ENCODE measurements around the gene CBR1.

CBR1 gene
- long read RNA-seq, donor 1, transcript CBR1-201 (3 exons, 1,293 nt), result major isoform, 88 of 104 reads
- long read RNA-seq, donor 1, partial matches to known transcripts, result 16 of 104 reads
- long read RNA-seq, donor 1, other reads (novel, unspliced or antisense), result 0 of 104 reads
- long read RNA-seq, donor 2, transcript CBR1-201 (3 exons, 1,293 nt), result major isoform, 53 of 65 reads
- long read RNA-seq, donor 2, partial matches to known transcripts, result 11 of 65 reads
- long read RNA-seq, donor 2, other reads (novel, unspliced or antisense), result 0 of 65 reads
- long read RNA-seq, donor 3, transcript CBR1-201 (3 exons, 1,293 nt), result major isoform, 27 of 39 reads
- long read RNA-seq, donor 3, partial matches to known transcripts, result 12 of 39 reads
- long read RNA-seq, donor 3, other reads (novel, unspliced or antisense), result 0 of 39 reads
- long read RNA-seq, donor 4, transcript CBR1-201 (3 exons, 1,293 nt), result major isoform, 44 of 57 reads
- long read RNA-seq, donor 4, partial matches to known transcripts, result 12 of 57 reads
- long read RNA-seq, donor 4, other reads (novel, unspliced or antisense), result 0 of 57 reads
- long read RNA-seq, donor 5, transcript CBR1-201 (3 exons, 1,293 nt), result major isoform, 55 of 55 reads
- long read RNA-seq, donor 5, partial matches to known transcripts, result 0 of 55 reads
- long read RNA-seq, donor 5, other reads (novel, unspliced or antisense), result 0 of 55 reads
- long read RNA-seq, donor 6, transcript CBR1-201 (3 exons, 1,293 nt), result major isoform, 57 of 111 reads
- long read RNA-seq, donor 6, transcript CBR1-203 (2 exons, 1,024 nt), result minor isoform, 6 of 111 reads
- long read RNA-seq, donor 6, partial matches to known transcripts, result 48 of 111 reads
- long read RNA-seq, donor 6, other reads (novel, unspliced or antisense), result 0 of 111 reads
- long read RNA-seq, donor 7, transcript CBR1-201 (3 exons, 1,293 nt), result major isoform, 70 of 102 reads
- long read RNA-seq, donor 7, partial matches to known transcripts, result 28 of 102 reads
- long read RNA-seq, donor 7, other reads (novel, unspliced or antisense), result 0 of 102 reads
- long read RNA-seq, donor 8, transcript CBR1-201 (3 exons, 1,293 nt), result major isoform, 47 of 56 reads
- long read RNA-seq, donor 8, partial matches to known transcripts, result 9 of 56 reads
- long read RNA-seq, donor 8, other reads (novel, unspliced or antisense), result 0 of 56 reads

DNA sequence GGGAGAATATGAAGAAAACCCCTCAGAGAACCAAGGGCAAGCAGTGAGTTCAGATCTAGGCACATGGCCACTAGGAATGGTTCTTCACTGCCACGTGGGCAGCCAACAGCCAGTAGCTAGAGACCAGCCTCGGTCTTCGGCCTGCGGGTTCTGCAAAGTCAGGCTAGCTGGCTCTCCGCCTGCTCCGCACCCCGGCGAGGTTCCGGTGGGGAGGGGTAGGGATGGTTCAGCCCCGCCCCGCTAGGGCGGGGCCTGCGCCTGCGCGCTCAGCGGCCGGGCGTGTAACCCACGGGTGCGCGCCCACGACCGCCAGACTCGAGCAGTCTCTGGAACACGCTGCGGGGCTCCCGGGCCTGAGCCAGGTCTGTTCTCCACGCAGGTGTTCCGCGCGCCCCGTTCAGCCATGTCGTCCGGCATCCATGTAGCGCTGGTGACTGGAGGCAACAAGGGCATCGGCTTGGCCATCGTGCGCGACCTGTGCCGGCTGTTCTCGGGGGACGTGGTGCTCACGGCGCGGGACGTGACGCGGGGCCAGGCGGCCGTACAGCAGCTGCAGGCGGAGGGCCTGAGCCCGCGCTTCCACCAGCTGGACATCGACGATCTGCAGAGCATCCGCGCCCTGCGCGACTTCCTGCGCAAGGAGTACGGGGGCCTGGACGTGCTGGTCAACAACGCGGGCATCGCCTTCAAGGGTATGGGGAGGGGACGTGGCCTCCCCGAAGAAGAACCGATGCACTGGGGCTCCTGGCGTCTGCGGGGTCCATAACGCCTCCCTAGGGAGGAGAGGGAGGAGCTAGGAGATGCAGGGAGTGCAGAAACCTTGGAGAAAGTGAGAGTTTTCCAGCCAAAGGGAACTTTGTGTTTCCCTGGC lies at the start of gene CBR1:
Gene CBR1, plus strand, starts transcription at position 312 of the 871 bp plus-strand sequence. Its CDS starts 92 bp downstream, at position 404.
- DNase-seq, result peak; percentile 87

DNA sequence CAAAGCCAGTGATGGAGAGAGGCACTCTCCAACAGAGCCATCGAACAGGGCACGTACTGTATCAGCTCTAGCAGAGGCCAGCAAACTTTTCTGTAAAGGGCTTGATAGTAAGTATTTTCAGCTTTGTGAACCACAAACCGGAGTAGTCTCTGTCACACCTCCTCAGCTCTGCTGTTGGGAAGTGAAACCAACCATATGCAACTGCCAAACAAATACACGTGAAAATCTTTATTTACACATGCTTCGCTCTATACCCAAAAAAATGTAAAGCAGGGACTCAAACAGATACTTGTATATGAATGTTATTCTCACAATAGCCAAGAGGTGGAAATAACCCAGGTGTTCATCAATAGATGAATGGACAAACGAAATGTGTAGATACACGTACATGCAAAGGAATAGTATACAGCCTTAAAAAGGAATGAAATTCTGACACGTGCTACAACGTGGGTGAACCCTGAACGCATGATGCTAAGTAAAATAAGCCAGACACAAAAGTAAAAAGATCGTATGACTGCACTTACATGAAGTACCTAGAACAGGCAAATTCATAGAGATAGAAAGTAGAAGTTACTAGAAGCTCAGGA lies 48.5 kb upstream of the CBR1 start:
- no peak for DNase-seq

DNA sequence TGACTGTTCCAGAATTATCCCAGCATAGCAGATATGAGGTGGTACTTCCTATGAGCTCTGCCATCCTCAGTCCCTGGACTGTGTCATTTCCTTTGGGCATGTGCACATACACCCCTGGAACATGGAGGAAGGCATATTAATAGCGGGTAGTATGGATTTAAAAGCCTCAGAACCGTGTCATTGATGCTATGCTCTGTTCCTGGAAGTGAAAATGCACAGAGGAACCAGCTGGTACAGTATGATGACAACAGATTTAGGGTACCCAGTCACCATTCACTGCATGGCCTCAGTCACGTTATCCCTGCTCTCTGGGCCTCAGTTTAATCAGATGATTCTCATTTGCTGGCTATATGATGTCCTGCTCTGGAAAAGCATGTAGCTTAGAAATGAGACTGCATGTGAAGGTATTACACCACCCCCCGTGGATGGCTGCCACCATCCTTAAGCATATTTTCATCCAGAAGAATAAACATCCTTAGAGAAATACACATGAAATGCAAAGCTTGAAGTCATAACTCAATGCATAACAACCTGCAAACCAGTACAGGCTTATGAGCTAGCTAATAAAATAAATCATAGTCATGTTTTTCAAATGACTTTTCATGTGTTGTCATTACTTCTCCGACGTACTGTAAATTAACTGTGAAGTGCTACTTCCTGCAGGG lies 47.3 kb upstream of the CBR1 start:
- no peak for DNase-seq

DNA sequence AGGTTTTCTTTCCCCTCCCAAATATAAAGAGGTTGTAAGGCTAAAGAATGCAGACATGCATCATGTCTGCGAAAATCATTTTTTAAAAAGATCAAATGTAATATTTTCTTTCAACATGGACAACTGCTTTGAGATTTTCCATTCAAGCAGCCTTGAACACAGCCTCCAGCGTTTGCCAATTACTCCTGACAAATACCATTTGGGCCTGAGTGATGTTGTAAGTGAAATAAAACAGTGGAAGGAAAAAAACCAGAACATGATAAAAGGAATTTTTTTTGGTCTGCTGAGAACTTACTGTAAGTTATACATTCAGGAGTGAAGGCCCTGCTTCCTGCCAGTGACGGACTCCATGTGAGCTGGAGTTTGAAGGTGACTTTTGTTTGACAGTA lies 46.7 kb upstream of the CBR1 start:
- DNase-seq, result peak; percentile 15

DNA sequence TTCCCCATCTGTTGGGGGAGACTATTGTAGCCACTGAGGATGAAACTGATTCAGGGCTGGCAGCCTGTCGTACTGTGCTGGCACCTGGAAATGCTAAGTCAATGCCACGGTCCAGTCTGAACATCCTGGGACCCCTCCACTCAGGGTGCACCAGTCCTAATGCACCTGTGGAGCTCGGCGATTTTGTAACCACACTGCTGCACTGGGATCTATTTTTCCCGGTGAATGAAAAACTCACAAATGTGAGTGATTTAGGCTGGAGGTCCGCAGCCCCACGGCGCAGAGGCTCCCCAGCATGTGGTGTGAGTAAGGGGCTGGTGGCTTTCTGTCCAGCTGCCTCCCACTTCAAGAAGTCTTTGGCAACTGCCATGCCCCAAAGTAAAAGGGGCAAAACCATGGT lies 45.0 kb upstream of the CBR1 start:
- DNase-seq, result no peak

DNA sequence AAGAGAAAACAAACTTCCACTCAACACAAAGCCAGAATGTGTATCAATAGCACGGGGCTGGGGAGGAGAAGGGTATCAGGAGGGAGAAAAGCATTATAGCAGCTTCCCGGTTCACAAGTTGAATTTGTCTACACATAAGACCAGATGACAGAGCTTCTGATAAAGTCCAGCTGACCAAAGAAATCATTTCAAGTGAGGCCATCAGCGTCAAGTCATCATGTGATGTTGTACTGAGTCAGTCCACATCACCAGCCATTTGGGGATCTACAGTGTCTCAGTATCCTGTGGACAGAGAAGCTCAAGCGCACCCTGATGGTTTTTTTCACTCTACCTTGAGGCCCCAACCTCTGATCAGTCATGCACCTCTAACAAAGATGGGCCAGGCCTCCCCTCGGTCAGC lies 42.5 kb upstream of the CBR1 start:
- DNase-seq, result no peak

DNA sequence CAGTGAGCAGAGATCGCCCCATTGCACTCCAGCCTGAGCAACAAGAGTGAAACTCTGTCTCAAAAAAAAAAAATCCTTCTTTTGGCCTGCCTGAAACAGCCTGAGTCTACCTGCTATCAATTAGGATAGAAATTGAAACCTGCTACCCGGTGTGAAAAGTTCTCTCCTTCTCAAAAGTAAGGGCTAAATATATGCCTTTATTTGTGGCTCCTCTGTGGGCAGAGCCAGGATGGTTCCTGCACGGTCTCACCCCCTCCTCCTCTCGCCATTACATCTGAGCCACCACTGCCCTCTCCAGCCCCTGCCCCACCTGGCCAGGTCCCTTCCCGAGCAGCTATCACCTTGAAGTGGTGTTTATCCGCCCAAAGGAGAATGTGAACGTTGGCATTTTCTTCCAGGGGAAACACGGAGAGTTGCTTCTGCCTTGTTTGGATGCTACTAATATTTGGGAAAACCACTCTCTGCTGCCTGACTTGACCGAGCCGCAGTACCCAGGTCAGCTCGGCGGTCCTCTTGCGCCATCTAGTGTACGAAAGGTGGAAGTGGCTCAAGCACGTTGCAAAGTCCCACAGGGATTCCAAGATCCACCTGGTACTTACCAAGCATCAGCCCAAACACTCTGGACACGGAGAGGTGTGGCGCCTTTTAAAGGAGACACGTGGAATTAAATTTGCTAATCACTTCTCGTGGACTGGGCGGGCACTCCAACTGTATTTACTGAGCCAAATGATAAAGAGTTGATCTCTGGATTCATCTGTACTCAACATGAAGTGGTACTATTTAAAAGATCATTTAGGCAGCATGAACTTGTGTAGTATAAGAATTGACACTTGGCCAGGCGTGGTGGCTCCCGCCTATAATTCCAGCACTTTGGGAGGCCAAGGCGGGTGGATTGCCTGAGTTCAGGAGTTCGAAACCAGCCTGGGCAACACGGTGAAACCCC lies 41.4 kb upstream of the CBR1 start:
- DNase-seq, result peak; percentile 63

DNA sequence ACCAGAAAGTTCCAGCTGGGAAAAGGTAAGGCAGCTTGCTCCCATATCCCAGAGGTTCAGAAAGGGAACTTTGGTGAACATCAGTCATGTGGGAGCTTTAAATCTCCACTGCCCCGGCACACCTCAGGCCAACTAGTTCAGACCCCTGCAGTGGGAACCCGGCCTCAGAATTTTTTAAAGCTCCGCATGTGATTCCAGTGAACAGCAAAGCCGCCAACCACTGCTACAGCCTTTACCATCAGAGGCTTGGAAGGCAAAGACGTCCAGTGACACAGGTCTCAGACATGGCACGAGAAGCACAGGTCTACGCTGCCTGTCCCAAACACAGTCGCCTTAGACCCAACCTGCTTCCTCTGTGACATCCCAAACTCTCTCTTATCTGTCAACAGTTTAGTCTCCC lies 40.5 kb upstream of the CBR1 start:
- DNase-seq, result no peak

DNA sequence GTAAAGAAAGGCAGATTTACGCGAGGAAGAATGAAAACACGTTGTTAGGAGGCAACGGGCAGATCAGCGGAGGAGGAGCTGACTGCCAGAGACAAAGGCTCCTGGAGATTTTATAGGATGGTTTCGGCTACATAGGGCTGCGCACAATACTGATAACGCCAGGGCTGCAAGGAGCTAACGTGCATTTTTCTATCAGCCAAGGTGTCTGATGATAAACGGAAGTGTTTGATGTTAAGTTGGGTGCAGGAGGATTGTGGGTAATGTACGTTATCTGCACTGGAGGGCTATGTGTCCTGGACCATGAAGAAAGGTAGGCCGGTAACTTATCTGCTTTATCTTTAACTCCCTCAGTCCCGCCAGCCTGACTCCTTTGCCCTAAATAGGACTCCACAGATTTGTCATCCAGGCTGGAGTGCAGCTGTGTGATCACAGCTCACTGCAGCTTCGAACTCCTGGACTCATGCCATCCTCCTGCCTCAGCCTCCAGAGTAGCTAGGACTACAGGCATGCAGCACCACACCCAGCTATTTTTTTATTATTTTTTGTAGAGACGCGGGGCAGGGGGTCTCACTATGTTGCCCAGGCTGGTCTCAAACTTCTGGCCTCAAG lies 39.1 kb upstream of the CBR1 start:
- no peak for DNase-seq

DNA sequence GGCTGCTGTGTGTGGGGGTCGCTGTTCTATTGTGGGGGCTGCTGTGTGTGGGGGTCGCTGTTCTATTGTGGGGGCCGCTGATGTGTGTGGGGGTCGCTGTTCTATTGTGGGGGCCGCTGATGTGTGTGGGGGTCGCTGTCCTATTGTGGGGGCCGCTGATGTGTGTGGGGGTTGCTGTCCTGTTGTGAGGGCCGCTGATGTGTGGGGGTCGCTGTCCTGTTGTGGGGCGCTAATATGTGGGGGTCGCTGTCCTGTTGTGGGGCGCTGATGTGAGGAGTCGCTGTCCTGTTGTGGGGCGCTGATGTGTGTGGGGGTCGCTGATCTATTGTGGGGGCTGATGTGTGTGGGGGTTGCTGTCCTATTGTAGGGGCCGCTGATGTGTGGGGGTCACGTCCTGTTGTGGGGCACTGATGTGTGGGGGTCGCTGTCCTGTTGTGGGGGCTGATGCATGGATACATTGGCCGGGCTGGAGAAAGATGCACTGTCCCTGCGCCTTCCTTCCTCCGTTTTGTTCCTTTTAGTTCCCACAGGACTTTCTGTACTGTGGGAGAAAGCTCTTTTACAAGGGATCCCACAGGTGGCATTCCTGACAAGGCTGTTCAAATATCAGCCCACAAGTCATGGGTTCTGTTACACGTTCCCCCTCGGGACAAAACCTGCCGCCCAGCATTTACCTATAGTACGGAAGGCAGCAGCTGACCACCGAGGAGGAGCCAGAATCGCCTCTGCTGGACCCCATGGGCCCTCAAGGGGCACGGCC lies 37.0 kb upstream of the CBR1 start:
- DNase-seq, result no peak

DNA sequence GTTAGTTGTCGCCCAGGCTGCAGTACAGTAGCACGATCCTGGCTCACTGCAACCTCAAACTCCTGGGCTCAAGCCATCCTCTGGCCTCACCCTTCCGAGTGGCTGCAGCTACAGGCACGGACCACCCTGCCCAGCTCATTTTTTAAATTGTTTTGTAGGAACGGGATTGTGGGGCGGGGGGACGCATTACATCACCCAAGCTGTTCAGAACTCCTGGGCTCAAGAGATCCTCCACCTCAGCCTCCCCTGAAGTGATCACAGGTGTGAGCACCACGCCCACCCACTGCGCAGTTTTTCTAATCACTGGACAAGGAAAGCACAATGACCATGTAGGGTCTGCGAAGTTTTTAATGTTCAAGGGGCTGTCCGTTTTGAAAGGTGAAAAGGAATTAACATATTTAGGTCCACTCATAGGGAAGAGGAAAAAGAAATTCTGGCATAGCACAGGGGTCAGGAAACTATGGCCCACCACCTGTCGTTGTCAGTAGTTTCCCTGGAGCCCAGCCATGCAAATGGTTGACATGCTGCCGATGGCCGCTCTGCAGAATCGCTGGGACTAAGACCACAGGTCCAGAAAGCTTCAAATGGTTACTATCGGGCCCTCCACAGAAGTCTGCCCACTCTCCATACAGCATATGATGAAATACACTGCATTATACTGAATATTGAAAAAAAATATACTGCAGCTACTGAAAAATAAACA lies 35.5 kb upstream of the CBR1 start:
- DNase-seq, result no peak

DNA sequence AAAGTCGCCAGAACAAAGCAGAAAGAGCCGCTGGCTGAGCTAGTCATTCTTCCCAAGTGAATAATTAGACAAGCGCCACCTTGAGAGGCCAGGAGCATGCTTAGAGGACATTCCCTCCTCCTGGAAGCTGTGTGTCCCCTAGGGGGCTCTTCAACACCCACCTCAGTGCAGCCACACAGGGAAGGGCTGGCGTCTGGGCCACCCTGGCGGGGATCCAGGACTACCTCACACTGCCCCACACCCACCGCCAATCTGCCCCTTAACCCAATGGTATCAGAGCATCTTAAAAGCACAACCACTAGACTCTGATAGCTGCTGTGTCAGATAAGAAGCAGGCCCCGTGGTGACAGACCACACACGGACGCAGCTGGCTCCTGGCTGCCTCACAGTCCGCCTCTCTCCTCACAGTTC lies 34.4 kb upstream of the CBR1 start:
- DNase-seq, result no peak

DNA sequence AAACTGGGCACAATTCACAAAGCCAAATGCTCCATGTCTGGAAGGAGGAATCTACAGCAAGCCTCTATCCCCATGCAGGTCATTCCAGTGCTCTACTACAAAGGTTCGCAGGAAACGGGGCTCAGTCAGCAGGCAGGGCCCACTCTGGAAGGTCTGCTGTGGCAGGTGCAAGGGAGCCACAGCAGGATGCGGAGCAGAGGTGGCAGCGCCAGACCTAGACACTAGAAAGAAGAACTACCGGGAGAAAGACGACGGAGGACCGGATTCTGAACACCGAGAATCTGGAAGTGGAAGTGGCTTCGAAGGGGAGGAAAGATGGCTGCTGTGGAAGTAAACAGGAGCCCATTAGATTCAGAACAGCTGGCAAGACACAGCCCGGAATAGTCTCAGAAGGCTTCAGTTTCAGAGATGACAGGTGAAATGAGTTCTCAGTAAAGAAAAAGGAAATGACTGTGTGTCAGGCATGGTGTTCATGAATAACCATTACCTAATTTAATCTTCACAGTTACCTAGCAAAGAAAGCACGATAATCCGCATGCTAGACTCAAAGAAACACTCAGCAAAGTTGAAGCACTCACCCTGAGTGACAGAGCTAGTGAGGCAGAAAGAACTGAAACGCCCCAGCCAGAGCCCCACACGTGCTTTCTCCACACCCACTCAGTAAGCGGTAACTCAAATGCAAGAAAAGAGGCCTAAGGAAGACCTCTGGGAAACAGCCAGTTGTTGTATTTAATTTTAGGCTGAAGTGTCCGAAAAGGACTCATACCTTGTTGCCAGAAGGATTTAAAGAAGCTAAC lies 30.9 kb upstream of the CBR1 start:
- DNase-seq, result no peak

DNA sequence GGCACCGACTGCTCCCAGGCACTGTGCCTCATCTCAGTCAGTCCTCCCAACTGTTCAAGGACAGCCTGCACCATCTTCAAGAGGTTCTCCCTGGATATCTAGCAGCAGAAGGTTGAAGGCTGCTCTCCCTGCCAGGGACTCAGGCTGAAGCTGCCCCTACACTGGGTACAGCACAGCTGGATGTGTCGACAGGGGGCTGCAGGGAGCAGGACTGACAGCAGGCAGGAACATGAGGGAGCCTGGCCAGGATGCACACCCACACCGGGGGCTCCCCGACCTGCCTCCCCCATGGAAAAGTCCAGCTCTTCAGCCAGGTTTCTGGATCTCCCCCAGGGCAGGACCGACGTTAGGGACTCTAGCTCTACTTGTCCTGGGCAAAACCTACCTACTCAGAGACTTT lies 30.0 kb upstream of the CBR1 start:
- DNase-seq, result no peak

DNA sequence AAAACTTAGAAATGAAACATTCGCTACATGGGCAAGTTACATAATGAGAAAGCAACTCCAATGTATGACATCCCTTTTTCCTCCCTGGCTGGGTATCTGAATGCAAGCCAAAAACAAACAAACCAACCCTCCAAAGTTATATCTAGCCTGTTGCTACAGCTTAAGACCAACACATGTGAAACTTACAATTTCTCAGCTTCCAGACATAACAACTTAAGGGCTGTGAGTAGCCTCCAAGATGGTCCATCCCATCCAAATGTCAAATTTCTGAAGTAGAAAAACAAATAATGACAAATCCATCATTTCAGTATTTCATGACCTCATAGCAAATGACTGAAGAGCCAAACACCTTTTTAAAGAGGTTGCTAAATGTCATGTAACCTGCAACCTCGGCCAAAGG lies 29.4 kb upstream of the CBR1 start:
- no peak for DNase-seq

DNA sequence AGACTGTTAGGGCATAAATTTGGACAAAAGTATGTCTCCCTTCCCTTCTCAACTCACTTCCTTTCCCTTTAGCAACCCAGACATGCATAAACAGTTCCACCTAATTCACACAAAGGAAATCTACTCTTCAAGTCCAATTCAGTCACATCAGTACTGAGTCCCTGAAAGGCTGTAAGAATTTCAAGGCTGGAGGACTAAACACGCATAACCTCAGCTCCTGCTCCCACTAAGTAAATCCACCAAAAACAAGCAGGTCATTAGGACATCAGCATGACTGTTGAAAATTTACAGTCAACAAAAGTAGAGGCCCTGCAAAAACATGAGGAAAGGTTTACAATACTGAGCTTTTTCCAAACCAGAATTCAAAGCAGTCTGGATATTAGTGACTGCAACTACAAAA lies 27.9 kb upstream of the CBR1 start:
- no peak for DNase-seq

DNA sequence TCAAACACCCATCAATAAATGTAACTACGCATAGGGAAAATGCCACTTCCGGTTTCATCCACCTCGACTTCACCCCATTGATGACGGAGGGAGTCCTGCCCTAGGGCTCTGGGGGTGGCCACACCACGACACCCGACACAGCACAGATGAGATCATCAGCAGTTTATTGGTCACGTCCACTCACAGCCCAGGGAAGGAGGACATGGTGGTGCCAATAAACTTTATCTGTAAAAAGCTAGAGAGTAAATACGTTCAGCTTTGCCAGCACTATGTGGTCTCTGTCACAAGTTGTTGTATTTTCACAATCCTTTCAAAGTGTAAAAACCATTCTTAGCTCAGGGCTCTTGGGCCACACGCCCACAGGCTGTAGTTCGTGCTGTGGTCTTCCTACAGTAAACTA lies 25.8 kb upstream of the CBR1 start:
- no peak for DNase-seq
